Esophagus squamous epithelium (tissue), 4 donors: ENCODE measurements around the gene UBE3B.

ENCODE experiments used
- POLR2A ChIP-seq, 4 donors: fragments of 450-650 bp; IDR thresholded peaks; one replicate each; pipeline ENCODE4 v1.6.1; 2017; ENCODE audit warnings: antibody characterized with exemption in 4 of 4, mild to moderate bottlenecking in 4 of 4, moderate library complexity in 3 of 4
- TF ChIP-seq, protein P1 (sequence below), 6 experiments: fragments of 450-650 bp in 4 of 6; fragments of 200-600 bp in 2 of 6; sonication (generic) in 2 of 6; IDR thresholded peaks; one replicate each; pipeline ENCODE4 v1.5.1; 2016 to 2019; ENCODE audit warnings: antibody characterized with exemption in 6 of 6, mild to moderate bottlenecking in 4 of 6, moderate library complexity in 4 of 6

DNA sequence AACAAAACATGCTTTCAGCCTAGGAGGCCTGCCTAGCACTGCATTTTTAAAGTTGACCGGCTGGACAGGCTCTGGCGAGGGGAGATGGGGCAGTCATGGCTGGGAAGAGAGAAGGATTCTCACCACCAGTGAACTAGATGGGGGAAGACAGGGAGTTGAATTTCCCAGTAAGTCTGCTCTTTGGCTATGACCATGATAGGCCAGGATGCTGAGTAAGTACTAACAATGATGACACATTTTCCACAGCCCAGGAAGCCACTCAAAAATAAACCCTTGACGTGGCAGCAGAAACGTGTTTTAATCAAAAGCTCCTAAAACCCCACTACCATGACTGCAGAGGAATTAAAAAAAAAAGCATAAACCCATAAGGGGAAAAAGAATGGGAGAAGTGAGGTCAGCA, 19.3 kb upstream of the UBE3B start:
- TF ChIP-seq POLR2A (IDR thresholded peaks at IDR 0.05): no peak
- TF ChIP-seq, protein P1, sequence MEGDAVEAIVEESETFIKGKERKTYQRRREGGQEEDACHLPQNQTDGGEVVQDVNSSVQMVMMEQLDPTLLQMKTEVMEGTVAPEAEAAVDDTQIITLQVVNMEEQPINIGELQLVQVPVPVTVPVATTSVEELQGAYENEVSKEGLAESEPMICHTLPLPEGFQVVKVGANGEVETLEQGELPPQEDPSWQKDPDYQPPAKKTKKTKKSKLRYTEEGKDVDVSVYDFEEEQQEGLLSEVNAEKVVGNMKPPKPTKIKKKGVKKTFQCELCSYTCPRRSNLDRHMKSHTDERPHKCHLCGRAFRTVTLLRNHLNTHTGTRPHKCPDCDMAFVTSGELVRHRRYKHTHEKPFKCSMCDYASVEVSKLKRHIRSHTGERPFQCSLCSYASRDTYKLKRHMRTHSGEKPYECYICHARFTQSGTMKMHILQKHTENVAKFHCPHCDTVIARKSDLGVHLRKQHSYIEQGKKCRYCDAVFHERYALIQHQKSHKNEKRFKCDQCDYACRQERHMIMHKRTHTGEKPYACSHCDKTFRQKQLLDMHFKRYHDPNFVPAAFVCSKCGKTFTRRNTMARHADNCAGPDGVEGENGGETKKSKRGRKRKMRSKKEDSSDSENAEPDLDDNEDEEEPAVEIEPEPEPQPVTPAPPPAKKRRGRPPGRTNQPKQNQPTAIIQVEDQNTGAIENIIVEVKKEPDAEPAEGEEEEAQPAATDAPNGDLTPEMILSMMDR (IDR thresholded peaks at IDR 0.05): no peak
